ENCODE measurements around the gene CFAP43.

GRCh38 chr10:104234934-104235333, 2.8 kb upstream of the CFAP43 start:
- TF ChIP-seq GATA2 (IDR thresholded peaks at IDR 0.05; ENCODE audit: low read depth, low read length) (no peak), GATA3 (IDR thresholded peaks at IDR 0.05; ENCODE audit: low read depth, low read length) (no peak)
